ENCODE measurements around the gene MGAT3.
A peak's percentile ranks its signal among the peaks of the same experiment; 100 is the strongest.

Gene MGAT3

DNA sequence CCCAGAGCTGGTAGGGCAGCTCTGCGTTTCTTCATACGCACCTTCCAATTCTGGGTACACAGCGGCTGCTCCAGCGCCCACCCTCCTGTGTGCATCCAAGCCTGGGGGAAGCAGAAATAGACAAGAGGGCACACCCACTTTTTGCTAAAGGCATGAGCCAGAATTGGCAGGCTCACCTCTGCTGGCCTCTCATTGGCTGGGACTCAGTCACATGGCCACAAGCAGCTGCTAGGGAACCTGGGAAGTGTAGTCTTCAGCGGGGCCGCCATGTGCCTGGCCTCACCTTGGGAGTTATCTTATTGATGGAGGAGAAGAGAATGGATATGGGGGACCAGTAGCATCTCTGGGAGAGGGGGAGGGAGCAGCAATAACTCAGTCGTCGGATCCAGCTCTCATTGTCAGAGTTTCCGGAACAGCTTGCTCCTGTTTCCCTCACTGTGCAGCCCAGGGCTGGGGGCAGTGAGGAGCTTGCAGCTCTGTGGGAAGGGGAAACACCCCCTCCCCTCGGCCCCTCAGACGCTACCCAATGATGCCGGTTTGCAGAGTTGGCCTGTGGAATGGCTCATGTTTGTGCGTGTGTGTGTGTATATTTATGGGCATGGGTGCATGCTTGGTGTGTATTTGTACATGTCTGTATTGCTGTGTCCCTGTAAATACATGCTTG is 33.5 kb downstream of the MGAT3 start:
- Histone ChIP-seq H3K4me1 (ENCODE audit: low read length) (no peaks in the 10 kb centered on the region), H3K9me2 (replicated peaks; ENCODE audit: insufficient read depth, low read length) (no peaks in the 10 kb centered on the region), H3K4me2 (ENCODE audit: low read depth, low read length) (no peak overlapping the region), H2AFZ (ENCODE audit: low read length) (no peak overlapping the region), H3K36me3 (replicated peaks; ENCODE audit: insufficient read depth, low read length) (no peaks in the 10 kb centered on the region), H3K9ac (ENCODE audit: low read length) (no peak overlapping the region), H3K27ac (ENCODE audit: low read length) (no peak overlapping the region), H3K79me2 (ENCODE audit: low read length) (peaks cover 34% of the 10 kb centered on the region), H3K27me3 (replicated peaks; ENCODE audit: insufficient read depth, low read length) (no peaks in the 10 kb centered on the region), H3F3A (ENCODE audit: insufficient read depth, low read length) (0 out of 2 replicates have a peak, but pooled peaks cover 8% of the 10 kb centered on the region), H4K20me1 (ENCODE audit: insufficient read depth, low read length) (no peaks in the 10 kb centered on the region; the same call in 1 of the 2 replicates), H3K4me3 (ENCODE audit: low read length) (no peak overlapping the region), H3K9me3 (replicated peaks; ENCODE audit: insufficient read depth, low read length) (no peaks in the 10 kb centered on the region)
- TF ChIP-seq EZH2phosphoT487 (IDR thresholded peaks at IDR 0.05; ENCODE audit: low read length) (no peak), EZH2 (optimal IDR thresholded peaks at IDR 0.05; ENCODE audit: low read depth, low read length) (no peak)
- TF ChIP-seq, protein P1, sequence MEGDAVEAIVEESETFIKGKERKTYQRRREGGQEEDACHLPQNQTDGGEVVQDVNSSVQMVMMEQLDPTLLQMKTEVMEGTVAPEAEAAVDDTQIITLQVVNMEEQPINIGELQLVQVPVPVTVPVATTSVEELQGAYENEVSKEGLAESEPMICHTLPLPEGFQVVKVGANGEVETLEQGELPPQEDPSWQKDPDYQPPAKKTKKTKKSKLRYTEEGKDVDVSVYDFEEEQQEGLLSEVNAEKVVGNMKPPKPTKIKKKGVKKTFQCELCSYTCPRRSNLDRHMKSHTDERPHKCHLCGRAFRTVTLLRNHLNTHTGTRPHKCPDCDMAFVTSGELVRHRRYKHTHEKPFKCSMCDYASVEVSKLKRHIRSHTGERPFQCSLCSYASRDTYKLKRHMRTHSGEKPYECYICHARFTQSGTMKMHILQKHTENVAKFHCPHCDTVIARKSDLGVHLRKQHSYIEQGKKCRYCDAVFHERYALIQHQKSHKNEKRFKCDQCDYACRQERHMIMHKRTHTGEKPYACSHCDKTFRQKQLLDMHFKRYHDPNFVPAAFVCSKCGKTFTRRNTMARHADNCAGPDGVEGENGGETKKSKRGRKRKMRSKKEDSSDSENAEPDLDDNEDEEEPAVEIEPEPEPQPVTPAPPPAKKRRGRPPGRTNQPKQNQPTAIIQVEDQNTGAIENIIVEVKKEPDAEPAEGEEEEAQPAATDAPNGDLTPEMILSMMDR (IDR thresholded peaks at IDR 0.05; ENCODE audit: low read length), result no peak
- peak; percentile 47 for DNase-seq

DNA sequence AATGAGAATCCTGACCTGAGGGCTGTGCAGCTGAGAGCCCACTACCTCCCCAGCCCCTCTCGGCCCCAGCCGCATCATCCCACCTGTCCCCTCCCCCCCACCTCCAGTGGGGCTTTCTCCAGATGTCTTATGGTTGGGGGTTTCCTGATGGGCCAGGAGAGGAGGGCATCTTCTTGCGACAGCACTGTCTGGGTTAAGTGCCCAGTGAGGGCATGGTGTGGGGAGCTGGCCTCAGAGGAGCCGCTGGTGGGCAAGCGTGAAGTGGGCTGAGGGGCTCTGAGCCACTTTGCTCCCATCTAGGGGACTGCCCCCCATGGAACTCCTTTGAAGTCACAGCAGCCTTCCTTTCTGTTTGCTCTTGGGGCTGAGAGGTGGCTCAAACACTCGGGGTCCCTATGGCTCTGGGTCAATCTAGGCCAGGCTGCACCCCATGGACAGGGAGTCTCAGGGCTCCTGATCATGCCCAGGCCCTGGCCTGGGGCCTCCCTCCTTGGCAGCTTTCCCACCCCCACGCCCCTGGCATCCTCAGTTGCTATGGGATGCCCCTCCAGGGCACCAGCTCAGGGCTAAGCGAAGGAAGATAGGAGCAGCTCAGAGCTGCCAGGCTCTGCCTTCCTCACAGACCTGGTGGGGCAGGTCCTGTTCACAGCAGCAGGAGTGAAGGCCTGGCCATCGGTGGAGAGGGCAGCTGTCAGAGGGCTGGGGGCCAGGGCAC is 34.3 kb downstream of the MGAT3 start:
- Histone ChIP-seq H4K20me1 (ENCODE audit: insufficient read depth, low read length) (no peaks in the 10 kb centered on the region; the same call in 1 of the 2 replicates), H3K27ac (ENCODE audit: low read length) (no peak overlapping the region), H3K9me2 (replicated peaks; ENCODE audit: insufficient read depth, low read length) (no peaks in the 10 kb centered on the region), H3K4me3 (ENCODE audit: low read length) (no peak overlapping the region), H3K9ac (ENCODE audit: low read length) (no peak overlapping the region), H3K9me3 (replicated peaks; ENCODE audit: insufficient read depth, low read length) (no peaks in the 10 kb centered on the region), H3K4me2 (ENCODE audit: low read depth, low read length) (no peak overlapping the region), H3K4me1 (ENCODE audit: low read length) (0 out of 2 replicates have a peak, but pooled peaks cover 1% of the 10 kb centered on the region), H3K79me2 (ENCODE audit: low read length) (peaks cover 34% of the 10 kb centered on the region), H3K36me3 (replicated peaks; ENCODE audit: insufficient read depth, low read length) (no peaks in the 10 kb centered on the region), H3F3A (ENCODE audit: insufficient read depth, low read length) (0 out of 2 replicates have a peak, but pooled peaks cover 8% of the 10 kb centered on the region), H2AFZ (ENCODE audit: low read length) (no peak overlapping the region), H3K27me3 (replicated peaks; ENCODE audit: insufficient read depth, low read length) (no peaks in the 10 kb centered on the region)
- DNase-seq, result no peak
- no peak for TF ChIP-seq EZH2phosphoT487 (IDR thresholded peaks at IDR 0.05; ENCODE audit: low read length)
- TF ChIP-seq, protein P1 (IDR thresholded peaks at IDR 0.05; ENCODE audit: low read length), result no peak
- TF ChIP-seq EZH2 (optimal IDR thresholded peaks at IDR 0.05; ENCODE audit: low read depth, low read length), result no peak

DNA sequence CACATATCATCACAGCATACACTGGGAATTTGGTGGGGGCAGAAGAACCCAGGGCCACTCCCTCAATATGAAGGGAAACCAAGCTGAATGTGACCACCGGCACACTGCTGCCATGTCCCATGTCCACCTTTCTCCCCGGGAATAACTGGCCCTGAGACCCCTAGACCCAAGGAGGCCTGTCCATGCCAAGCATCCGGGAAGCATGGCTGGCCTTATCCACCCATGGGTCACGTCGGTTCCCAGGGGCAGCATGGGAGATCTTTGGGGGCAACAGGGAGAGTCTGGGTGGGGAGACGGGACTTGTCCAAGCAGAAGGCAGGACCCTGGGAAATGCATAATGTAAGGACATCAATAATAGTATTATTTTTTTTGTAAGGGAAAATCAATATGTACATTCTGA is 34.9 kb downstream of the MGAT3 start:
- H3K9me2 ChIP-seq (replicated peaks; ENCODE audit: insufficient read depth, low read length), result no peaks in the 10 kb centered on the region

More for the DNA sequence above, 34.9 kb downstream of the MGAT3 start:
- no peak for DNase-seq
- H3K27ac ChIP-seq (ENCODE audit: low read length), result no peak overlapping the region
- H3K4me2 ChIP-seq (ENCODE audit: low read depth, low read length), result no peak overlapping the region
- no peak overlapping the region for H3K9ac ChIP-seq (ENCODE audit: low read length)
- H3K4me1 ChIP-seq (ENCODE audit: low read length), result 0 out of 2 replicates have a peak, but pooled peaks cover 7% of the 10 kb centered on the region
- H3K9me3 ChIP-seq (replicated peaks; ENCODE audit: insufficient read depth, low read length), result no peaks in the 10 kb centered on the region
- no peak overlapping the region for H3K4me3 ChIP-seq (ENCODE audit: low read length)
- TF ChIP-seq, protein P1 (IDR thresholded peaks at IDR 0.05; ENCODE audit: low read length), result no peak
- TF ChIP-seq EZH2phosphoT487 (IDR thresholded peaks at IDR 0.05; ENCODE audit: low read length), result no peak
- no peak for TF ChIP-seq EZH2 (optimal IDR thresholded peaks at IDR 0.05; ENCODE audit: low read depth, low read length)
- no peak overlapping the region for H2AFZ ChIP-seq (ENCODE audit: low read length)
- H3K79me2 ChIP-seq (ENCODE audit: low read length), result peaks cover 34% of the 10 kb centered on the region
- H3K36me3 ChIP-seq (replicated peaks; ENCODE audit: insufficient read depth, low read length), result no peaks in the 10 kb centered on the region
- H4K20me1 ChIP-seq (ENCODE audit: insufficient read depth, low read length), result no peaks in the 10 kb centered on the region; the same call in 1 of the 2 replicates
- 0 out of 2 replicates have a peak, but pooled peaks cover 8% of the 10 kb centered on the region for H3F3A ChIP-seq (ENCODE audit: insufficient read depth, low read length)
- H3K27me3 ChIP-seq (replicated peaks; ENCODE audit: insufficient read depth, low read length), result no peaks in the 10 kb centered on the region

Data from MM.1S (cell line).